GM19035 (cell line): Measurements from ENCODE around the gene HEMK1.

Experiments
- ATAC-seq: cut with Tn5 transposase; IDR thresholded peaks from one replicate; pipeline ENCODE4 v1.9.1; 2021; ENCODE audit not compliant: unreplicated experiment

The HEMK1 gene

DNA sequence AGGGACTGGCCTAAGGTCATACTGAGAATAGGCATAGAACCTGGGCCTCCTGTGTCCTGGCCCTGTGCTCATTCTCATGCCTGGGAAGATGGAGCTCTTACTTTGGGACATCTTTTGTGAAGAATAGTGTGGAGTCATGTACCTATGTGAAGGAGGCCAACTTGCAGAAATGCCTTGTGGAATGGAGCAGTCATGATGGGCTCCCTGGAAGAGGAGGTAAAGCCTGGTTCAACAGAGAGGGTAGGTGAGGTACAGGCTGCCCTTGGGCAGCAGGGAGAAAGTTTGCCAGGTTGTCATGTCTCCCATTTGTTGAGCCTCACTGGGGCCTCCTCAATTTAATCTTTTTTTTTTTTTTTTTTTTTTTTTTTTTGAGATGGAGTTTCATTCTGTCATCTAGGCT lies 65.7 kb downstream of the HEMK1 start:
- no peak for ATAC-seq

DNA sequence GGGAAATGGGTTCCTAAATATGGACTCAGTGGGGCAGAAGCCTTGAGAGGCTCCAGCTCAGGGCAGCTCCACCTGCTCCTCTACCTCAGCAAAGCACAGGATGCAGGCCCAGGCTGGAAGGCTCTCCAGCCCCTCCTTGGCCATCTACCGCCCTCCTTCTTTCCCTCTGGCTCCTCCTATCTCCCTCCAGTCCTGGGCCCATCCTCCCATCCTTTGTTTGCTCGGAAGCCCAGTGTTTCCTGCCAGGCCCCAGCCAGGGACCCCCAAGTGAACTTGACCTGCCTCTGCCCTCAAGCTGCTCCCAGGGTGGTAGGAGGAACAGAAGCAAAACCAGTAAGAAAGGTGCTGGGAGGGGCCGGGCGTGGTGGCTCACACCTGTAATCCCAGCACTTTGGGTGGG lies 67.7 kb downstream of the HEMK1 start:
- no peak for ATAC-seq

DNA sequence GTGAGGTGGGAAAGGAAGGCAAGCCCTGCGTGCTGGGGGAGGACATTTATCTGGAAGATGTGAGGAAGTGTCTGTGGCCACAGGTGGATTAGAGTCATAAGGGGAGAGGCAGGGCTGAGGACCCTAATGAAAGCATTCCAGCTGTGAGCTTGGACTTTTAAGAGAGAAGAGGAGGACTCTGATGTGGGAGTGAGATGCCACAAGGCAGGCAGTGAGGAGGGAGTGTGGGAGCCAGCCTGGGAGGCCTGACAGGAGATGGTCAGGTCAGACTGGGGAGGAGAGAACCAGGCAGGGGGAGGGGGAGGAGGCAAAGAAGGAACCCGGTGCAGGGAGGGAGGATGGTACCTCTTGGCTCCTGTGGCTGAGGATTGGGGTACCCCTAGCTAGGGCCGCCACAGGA lies 68.6 kb downstream of the HEMK1 start:
- ATAC-seq = no peak

DNA sequence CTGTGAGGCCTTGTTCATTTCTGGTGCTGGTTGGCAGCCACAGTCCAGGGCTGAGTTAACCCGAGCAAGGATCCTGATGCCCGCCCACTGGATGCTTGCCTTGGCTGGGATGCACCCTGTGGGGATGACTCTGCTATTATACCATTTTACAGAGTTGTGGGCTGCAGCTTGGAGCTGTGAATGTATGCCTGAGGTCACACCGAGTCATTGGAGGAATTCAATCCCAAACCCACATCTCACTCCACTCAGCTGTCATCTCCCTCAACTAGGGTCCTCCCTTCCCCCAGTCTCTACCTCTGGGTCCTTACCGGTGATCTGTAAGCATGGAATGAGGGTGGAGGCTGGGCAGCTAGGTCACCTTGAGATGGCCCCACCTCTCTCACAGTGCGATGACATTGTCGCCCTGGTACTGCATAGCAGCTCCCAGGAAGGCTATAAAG lies 69.8 kb downstream of the HEMK1 start:
- no peak for ATAC-seq

DNA sequence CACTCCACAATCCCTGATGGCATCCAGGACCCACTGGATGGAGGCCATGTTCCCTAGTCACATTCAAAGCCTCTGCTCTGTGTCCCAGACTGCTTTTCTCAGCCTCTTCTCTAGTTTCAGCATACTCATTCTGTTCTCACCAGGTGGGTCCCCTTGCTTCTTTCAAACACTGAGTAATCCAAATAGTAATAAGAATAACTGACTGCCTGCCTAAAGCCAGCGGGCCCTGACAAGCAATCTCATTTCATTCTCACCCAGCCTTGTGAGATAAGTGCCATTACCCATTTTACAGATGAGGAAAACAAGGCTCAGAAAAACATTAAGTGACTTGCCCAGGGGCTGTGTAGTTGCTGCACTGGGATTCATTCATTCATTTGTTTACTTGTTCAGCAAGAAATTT lies 73.1 kb downstream of the HEMK1 start:
- no peak for ATAC-seq

DNA sequence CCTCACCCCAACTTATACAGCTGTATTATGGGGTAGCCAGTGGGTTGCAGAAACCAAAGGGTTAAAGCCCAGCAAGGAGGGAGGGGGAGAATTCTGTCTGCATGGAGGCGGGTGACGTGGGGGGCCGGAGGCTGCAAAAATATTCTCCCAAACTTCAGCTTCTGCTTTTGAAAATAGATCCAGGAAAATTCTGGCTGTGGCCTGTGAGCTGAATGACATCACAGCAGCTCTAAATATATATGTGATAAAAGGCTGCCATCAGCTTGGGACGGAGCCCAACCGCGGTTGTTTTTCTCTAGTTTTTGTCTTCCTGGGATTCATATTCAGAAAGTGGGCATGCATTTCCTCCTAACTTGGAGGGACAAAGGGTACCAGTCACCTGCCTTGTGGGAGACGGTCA lies 75.2 kb downstream of the HEMK1 start:
- ATAC-seq = no peak

DNA sequence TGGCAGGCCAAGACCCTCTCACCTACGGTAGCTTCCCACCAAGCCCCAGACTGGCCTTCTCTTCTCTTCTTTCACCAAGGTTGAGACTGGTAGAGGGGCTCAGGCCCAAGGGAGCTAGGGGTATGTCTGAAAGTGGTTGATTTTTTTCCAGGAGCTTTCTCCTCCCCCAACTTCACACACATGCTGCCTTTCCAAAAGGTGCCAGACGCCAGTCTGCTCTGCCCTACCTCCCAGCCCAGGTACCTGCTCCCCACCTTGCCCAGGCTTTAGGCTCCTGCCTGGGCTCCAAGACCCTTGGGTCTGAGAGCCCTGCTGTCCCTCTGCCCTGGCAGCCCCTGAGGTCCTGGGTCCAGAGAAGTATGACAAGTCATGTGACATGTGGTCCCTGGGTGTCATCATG lies 76.1 kb downstream of the HEMK1 start:
- no peak for ATAC-seq
